Ramos (cell line): Measurements from ENCODE around the gene E2F2.

Experiments
- in situ Hi-C: fragments of 300-500 bp; cut with MboI; formaldehyde crosslinking; loops from one replicate; pipeline ENCODE4 v1.14.3; 2022; ENCODE audit warnings: low sequenced_read_pairs; ENCODE audit not compliant: unreplicated experiment

The E2F2 gene

GRCh38 chr1:23553231-23554126 lies 22.4 kb upstream of the E2F2 start:
- in situ Hi-C loops = loop anchor here (10.0 kb wide), 1 partner anchor 61 kb away; no protein-coding TSS in a partner anchor

- in situ Hi-C loops = loop anchor here (10.0 kb wide), 1 partner anchor 63 kb away; no protein-coding TSS in a partner anchor
Measured at GRCh38 chr1:23551849-23552248, 20.8 kb upstream of the E2F2 start.

DNA sequence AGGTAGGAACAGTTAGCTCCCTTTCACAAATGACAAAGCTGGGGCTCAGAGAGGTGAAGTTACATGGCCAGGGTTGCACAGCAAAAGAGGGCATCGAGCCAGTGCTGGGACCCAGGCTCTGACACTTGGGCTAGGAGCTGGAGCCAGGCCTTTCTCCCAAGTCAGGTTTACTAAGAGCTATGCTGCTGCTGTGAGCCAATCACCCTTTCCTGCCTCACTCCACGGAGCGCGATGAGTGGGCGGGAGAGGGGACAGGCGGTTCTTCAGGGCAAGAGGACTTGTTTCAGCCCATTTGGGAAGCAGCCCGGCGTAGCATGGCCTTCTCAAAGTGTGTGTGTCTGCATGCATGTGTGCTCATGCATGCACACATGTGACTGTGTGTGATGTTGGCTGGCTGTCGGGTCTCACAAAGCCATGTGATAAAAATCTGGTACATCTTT lies 17.7 kb upstream of the E2F2 start:
- in situ Hi-C loops = loop anchor here (5.0 to 10.0 kb wide), 2 partner anchors 89 to 206 kb away; no protein-coding TSS in a partner anchor

GRCh38 chr1:23546897-23547584 lies 16.0 kb upstream of the E2F2 start:
- in situ Hi-C loops = loop anchor here (5.0 to 10.0 kb wide), 2 partner anchors 90 to 208 kb away; no protein-coding TSS in a partner anchor

DNA sequence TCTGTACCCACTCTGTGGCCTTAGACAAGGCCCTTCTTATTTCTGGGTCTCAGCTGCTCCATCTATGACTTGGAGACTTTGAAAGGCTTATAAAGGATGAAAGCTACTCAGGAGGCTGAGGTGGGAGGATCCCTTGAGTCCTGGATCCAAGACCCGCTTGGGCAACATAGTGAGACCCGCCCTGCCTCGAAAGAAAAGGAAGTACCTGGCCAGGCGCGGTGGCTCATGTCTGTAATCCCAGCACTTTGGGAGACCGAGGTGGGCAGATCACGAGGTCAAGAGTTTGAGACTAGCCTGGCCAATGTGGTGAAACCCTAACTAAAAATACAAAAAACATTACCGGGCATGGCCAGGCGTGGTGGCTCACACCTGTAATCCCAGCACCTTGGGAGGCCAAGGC lies 14.8 kb upstream of the E2F2 start:
- in situ Hi-C loops = loop anchor here (5.0 to 10.0 kb wide), 2 partner anchors 91 to 209 kb away; no protein-coding TSS in a partner anchor

- in situ Hi-C loops = loop anchor here (5.0 to 10.0 kb wide), 2 partner anchors 93 to 210 kb away; no protein-coding TSS in a partner anchor
Measured at GRCh38 chr1:23544444-23545389, 13.7 kb upstream of the E2F2 start.

GRCh38 chr1:23543707-23544443 lies 12.8 kb upstream of the E2F2 start:
- in situ Hi-C loops = loop anchor here (10.0 kb wide), 1 partner anchor 211 kb away; no protein-coding TSS in a partner anchor

- in situ Hi-C loops = loop anchor here (10.0 kb wide), 1 partner anchor 212 kb away; no protein-coding TSS in a partner anchor
Measured at GRCh38 chr1:23542940-23543339, 11.9 kb upstream of the E2F2 start.

GRCh38 chr1:23539698-23540266 lies 8.7 kb upstream of the E2F2 start:
- in situ Hi-C loops = loop anchor here (5.0 to 10.0 kb wide), 2 partner anchors 42 to 215 kb away; no protein-coding TSS in a partner anchor

GRCh38 chr1:23537296-23537973 lies 6.4 kb upstream of the E2F2 start:
- in situ Hi-C loops = loop anchor here (5.0 kb wide), 1 partner anchor 40 kb away; no protein-coding TSS in a partner anchor

DNA sequence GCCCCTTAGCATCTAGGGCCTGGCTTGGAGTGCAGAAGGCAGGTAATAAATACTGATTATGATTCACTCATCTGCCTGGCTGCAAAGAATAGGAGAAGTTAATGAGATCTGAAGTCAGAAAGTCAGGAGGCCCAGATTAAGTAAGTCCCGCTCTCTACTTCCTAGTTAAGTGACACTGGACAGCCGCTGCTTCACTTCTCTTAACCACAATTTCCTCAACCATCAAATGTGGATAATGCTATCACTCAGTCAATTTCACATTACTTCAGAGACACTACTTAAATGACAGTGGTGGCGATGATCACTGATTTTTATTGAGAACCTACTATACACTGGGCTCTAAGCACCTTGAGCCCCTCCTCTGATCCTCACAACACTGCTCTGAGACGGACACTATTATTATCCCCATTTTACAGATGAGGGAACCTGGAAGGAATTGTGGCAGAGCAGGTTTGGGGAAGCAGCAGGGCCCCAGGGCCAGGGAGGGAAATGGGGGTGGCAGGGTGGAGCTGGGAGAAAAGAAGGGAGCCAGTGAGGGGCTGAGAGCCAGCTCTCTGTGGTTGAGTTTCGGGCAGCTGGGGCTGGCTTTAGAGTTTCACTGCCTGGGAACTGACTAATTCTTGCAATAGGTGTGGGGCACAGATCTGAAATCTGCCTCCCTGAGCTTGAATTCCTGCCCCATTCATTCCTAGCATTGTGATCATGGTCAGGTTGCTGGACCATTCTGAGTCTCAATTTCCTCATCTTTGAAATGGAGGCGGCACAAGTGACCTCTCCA lies 2.4 kb upstream of the E2F2 start:
- in situ Hi-C loops = no loop called here

DNA sequence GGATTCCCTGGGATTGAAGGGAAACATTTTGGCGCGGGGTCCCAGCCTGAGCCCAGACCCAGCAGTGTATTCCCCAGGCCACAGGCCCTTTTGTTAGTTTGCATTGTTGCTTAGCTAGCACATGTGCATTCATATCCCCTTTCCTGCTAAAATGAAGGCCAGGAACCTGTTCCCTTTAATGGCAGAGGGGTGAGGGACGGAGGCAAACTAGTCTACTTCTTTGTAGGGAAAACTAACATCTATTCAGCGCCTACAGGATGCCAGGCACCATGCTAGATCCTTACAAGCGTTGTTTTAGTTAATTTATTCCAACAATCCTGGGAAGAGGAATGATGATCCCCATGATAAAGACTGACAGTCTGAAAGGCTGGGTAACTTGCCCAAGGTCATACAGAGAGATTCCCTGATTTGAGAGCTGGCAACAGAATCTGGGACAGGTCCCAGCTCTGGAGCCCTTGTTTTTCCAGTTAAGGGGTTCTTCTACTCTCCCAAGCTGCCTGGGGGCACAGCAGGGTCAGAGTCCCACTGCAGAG lies 595 bp upstream of the E2F2 start:
- in situ Hi-C loops = no loop called here

GRCh38 chr1:23530087-23530746 lies 816 bp downstream of the E2F2 start:
- in situ Hi-C loops = no loop called here

DNA sequence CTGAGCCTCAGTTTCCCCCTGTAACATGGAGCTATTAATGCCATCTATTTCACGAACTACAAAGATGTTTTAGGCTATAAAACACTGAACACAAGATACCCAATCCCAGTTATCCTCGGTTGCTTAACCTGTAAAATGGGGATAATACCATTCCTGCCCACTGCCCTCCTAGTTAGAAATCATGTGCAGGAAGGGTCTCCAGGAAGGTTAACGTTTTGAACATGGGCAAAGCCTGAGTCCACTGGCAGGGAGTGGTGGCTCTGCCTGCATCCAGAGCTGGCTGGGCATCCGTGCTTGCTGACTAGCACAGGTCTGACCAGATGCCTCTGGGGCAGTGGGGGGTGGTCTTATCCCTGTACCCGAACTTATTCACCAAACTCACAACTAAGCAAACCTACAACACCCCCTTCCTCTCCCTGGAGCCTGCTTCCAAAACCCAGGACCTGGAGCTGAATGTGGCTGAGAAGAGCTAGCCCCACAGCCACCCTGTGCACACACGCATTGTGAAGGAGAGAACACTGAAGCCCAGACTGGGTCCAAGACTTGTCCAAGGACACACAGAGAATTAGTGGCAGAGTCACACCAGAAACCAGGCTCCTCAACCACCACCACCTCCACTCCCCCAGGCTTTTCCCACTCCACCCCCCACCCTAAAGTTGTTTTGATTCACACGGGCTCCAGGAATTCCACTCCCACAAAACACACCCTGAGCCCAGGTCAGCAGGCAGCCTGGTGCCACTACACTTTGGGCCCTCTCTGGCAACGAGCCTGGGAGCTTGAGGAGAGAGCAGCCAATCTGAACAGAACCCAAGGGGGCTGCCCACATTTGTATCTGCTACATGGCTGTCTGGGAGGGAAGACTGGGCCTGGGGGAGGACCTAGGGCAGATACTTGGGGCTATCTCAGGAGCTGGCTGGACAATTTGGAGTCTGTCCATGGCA lies 1.6 kb downstream of the E2F2 start:
- in situ Hi-C loops = no loop called here

- in situ Hi-C loops = no loop called here
Measured at GRCh38 chr1:23528250-23528978, 2.6 kb downstream of the E2F2 start.
